RPMI7951 (cell line): ENCODE measurements around the gene PLEK. TPM values are rescaled to one million over a fixed set of nuclear protein-coding genes. Genes with fewer than 3 reads are reported as not detected.
"Not testable (repeated sequence)": the region's sequence is repeated elsewhere in the genome, so short reads cannot be mapped to it uniquely, and the experiment has no call there.

Source experiments
- DNase-seq: peaks from one replicate; pipeline ENCODE4 v3.0.0-alpha.2; 2012; ENCODE audit warnings: low read depth
- total RNA-seq: library from RNA; depleted of rRNA; stranded (reverse); fragments of >200 nt; shearing (Covaris generic); gene quantifications from 2 replicates; pipeline ENCODE4 v1.2.3, GENCODE V29; 2014

Gene PLEK
- total RNA-seq, 1 experiment from 2014 or later, result not detected

DNA sequence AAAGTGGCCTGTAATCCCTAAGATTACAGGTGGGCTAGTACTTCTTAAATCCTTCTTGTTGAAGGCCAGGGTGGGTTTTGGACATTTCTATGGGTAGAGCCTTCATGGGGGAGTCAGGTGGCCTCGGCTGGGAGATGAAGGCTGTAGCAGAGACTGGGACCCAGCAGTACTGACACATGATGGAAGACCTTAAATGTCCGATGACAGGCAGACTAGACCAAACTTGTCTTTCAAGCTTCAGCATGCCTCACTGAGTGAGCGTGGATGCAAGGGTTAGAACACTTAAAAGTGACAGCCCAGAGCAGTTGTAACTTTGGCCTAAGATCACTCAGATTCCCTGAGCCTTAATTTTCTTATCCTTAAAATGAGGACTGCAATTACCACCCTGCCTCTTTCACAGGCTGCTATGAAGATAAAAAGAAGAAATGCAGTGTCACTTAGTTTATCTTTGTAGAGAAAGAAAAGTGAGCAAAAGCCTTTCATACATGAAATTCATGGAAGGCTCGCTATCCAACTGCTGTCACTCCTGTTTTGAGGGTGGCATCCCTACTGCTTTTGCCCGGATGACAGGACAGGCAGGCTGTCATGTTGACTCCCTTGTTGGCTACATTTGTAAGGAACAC is 19.5 kb downstream of the PLEK start:
- DNase-seq, result no peak

DNA sequence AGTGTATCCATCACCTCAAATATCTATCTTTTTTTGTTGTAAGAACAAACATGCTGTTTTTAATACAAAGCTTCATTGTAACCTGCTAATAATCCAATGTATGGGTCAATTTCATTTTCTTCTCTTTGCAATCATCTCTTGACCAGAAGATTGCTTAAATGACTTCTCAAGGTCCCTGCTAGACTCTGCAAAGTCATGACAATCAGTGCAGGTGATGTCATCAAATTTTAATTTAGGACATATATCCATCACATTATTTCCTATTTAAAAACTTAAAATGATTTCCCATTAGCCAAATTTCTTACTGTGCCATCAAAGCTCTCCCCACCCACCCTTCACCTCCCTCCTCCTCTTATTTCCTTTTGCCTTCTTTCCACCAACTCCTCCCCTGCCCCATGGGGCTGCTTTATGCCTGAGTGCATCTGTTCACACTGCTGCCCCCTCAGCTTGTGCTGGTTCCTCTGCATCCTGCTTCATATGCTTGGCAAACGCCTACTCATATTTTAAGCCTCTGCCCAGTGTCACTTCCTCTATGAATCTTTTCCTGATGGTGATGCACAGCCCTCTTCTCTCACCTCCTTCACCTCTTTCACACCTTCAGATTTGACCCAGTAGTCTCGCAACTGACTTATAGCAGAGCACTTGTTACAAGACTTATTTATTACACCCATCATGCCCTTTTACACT is 20.3 kb downstream of the PLEK start:
- no peak for DNase-seq

DNA sequence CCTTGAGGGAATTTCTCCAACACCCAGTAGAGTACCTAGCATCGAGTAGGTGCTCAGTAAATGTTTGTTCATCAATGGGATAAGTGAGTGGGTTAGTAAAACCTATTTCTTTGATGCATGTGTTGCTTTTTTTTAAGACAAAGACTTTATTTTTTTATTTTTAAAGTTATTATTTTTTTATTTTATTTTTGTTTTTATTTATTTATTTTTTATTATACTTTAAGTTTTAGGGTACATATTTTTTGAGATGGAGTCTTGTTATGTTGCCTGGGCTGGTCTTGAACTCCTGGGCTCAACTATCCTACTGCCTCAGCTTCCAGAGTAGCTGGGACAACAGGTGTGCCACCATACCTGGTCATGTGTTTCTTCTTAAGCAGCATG is 20.8 kb downstream of the PLEK start:
- no peak for DNase-seq

DNA sequence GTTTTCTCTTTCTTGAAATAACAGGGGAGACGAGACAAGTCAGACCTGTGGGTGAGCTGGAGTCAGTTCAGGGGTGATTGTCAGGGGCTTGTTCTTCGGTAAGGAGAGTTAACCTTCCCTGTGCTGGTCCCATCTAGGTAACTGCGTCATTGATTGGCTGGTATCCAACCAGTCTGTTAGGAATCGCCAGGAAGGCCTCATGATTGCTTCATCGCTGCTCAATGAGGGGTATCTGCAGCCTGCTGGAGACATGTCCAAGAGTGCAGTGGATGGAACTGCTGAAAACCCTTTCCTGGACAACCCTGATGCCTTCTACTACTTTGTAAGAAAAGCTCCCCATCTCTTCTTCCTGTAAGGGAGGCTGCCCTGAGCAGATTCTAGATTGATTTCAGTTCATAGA is 21.3 kb downstream of the PLEK start:
- DNase-seq, result no peak

DNA sequence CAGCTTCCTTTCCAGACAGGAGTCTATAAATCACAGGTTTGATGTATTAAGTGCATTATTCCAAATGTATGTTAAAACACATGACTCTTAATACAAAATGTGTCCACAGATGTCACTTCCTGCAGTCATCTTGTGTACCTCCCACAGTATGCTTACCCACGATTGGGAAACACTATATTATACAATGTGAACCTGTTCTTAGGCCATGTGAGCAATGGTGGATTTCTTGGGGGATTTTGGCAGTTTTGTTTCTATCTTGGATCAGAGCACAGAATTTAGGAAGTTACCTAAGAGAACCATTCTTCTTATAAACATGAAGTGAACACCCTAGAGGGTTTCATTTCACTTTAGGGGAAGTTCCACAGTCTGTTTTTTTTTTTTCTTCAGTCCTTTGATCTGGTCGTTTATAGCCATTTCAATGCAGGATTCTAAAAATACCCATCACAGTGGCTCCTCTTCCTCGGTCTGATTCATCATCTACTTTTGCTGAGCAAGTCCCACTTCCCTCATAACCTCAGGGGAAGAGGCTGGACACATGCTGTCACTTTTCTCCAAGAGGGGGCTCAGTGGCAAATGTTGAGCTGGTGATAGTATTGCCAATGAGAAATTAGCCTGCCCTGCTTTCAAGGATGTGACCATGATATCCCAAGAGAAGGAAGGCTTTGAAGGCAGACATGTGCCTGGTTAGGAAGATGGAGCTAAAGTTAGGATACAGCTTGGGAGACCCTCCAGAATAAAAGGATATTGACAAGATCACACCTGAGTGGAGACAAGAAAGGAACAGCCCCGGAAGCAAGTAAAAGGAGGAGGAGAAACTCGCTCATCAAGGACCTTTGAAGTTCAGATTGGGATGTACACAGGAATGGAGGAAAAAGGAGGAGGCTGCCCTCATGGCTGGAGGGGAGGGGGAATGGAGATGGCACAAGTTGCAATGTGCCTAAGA is 22.6 kb downstream of the PLEK start:
- DNase-seq, result peak; percentile 25

DNA sequence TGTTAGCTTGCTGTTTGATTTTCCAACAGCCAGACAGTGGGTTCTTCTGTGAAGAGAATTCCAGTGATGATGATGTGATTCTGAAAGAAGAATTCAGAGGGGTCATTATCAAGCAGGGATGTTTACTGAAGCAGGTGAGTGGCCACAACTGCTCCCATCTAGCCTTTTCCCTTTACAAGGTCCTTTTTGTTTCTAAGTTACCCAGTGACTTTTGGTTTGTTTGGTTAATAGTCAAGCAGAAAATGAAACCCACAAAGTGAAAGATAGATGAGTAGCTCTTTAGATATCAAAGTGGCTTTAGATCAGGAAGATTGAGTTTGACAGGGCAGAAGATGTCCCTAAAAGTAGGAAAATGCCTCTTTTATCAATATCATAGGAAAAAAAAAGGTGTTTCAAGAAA is 23.3 kb downstream of the PLEK start:
- DNase-seq, result no peak

DNA sequence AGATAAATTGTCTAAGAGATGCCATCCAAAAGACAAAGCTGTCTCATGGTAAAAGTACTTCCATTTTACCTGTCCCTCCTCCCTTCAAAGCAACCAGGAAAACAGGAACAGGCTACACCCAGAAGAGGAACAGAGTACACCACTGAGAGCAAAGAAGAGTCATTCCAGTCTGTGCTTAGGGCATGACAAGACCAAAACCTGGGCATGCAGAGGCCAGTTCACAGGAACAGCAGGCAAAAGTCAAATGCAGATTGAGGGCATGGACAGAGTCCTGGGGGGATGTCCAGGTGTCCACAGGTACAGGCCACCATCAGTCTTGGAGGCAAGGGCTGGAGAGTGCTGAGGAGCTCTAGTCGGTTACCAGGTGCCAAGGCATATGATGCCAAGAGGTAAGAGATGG is 23.7 kb downstream of the PLEK start:
- DNase-seq, result no peak

DNA sequence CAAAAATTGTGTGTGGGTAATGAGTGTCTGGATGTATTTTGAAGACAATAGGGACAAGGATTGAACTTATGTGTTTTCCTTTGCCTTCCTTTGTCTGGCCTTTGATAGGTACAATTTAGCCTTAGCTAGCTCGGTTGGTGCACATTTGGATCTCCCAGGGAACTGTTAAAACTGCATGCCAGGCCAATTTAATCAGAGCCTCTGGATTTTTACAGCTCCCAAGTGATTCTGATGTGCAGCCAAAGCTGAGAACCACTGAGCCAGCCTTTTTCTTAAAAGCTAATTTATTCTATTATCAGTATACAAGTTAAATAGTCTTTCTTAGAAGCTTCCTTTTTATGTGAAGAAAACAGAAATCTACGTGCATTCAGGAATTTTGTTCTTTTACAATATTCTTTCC is 25.0 kb downstream of the PLEK start:
- no peak for DNase-seq

DNA sequence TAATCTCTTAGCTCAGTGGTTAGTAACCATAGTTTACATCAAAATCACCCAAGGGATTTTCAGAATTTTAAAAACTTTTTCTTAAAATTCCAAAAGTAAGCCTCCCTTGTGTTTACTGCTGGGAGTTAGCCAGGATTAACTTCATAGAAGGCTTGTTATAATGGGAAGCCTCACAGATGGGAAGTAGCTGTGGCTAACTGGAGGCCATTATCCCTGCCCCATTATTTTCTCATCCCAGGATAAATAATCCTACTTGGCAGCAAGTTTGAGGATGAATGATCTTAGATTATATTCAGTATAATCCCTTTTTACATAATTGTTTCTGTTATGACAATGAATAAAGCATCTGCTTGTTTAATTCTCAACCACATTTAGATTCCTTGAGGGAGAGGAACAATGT is 25.5 kb downstream of the PLEK start:
- DNase-seq, result no peak

DNA sequence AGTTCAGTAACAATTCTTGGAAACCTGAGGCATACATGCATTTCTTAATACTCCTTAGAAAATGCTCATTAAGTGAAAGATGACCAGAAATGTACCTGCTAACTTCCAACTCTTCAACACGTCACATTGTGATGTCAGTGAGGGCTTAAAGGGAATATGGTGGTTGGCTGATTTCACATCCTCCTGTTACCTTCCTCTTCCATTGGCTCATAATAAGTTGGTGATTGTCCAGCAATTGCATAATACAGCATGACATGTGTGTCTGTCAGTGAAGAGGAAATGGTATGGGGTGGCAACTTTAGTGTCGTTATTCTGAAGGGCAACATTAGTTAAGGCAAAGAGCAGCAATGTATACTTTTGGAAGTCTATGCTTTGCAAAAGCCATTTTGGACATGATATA is 26.0 kb downstream of the PLEK start:
- DNase-seq, result no peak

DNA sequence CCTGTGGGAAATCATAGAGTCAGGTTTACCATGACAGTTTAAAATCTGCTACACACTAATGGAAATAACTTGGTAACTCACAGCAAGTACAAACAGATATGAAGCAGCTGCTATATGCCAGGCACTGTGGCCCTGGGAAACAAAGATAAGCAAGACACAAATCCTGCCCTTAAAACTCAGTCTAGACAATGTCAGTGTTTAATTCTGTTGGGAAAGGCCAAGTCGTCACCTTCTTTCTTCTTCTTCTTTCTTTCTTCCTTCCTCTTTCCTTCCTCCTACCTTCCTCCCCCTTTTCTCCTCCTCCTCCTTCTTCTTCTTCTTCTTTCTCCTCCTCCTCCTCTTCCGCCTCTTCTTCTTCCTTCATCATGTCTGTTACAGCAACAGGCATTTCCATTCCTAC is 26.8 kb downstream of the PLEK start:
- no peak for DNase-seq

DNA sequence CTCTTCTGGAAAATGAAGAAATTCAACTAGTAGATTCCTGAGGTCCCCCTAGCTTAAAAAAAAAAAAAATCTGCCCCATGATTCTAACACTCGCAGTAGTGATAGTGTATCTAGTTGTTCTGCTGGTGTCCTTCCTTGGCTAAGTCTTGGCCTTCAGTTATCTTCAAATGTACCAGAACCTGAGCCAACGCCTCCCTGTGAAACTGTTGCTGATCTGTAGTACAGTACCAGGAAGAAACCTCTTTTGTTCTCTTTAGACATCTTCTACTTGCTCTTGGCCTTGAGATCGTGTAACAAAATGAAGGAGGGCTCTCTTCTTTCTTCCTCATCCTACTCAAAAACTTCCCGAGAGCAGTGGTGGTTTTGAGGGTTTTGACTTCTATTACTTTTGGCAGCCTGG is 31.0 kb downstream of the PLEK start:
- DNase-seq, result no peak

DNA sequence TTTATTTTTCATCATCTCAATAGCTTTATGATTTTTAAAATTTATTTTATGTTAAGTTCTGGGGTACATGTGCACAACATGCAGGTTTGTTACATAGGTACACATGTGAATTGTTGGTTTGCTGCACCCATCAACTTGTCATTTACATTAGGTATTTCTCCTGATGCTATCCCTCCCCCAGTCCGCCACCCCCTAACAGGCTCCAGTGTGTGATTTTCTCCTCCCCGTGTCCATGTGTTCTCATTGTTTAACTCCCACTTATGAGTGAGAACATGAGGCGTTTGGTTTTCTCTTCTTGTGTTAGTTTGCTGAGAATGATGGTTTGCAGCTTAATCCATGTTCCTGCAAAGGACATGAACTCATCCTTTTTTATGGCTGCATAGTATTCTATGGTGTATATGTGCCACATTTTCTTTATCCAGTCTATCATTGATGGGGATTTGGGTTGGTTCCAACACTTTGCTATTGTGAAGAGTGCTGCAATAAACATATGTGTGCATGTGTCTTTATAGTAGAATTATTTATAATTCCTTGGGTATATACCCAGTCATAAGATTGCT is 32.7 kb downstream of the PLEK start:
- DNase-seq, result not testable (repeated sequence)

DNA sequence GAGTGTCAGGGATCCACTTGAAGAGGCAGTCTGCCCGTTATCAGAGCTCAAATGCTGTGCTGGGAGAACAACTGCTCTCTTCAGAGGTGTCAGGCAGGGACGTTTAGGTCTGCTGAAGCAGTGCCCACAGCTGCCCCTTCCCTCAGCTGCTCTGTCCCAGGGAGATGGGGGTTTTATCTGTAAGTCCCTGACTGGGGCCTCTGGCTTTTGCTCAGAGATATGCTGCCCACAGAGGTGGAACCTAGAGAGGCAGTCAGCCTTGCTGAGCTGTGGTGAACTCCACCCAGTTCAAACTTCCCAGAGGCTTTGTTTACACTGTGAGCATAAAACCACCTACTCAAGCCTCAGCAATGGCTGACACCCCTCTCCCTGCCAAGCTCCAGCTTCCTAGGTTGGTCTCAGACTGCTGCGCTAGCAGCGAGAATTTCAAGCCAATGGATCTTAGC is 38.1 kb downstream of the PLEK start:
- no peak for DNase-seq

DNA sequence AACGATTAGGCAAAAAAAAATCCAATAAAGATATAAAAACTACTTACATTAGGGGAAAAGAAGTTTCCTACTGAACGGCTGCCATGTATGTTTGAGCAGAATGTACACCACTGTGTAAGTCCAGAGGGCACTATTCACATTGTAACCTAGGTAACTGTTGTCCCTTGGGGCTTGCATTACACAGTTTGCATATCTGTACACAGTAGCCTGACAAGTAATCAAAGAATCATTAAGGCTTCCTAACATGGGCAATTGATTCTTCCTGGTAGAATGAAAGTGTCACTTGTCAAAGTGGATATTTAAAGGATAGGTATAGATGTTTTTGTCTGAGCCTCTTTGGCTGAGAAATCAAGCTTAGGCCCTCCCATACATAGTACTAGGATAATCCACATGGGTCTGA is 39.1 kb downstream of the PLEK start:
- no peak for DNase-seq

DNA sequence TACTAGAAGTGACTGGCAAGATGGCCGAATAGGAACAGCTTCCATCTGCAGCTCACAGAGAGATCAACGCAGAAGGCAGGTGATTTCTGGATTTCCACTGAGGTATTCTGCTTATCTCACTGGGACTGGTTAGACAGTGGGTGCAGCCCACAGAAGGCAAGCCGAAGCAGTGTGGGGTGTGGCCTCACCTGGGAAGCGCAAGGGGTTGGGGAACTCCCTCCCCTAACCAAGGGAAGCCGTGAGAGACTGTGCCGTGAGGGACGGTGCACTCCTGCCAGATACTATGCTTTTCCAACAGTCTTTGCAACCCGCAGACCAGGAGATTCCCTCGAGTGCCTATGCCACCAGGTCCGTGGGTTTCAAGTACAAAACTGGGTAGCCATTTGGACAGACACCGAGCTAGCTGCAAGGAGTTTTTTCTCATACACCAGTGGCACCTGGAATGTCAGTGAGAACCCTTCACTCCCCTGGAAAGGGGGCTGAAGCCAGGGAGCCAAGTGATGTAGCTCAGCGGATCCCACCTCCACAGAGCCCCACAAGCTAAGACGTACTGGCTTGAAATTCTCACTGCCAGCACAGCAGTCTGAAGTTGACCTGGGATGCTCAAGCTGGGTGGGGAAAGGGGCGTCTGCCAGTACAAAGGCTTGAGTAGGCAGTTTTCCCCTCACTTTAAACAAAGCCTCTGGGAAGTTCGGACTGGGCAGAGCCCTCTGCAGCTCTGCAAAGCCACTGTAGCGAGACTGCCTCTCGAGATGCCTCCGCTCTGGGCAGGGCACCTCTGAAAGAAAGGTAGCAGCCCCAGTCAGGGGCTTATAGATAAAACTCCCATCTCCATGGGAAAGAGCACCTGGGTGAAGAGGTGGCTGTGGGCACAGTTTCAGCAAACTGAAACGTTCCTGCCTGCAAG is 40.1 kb downstream of the PLEK start:
- DNase-seq, result no peak

DNA sequence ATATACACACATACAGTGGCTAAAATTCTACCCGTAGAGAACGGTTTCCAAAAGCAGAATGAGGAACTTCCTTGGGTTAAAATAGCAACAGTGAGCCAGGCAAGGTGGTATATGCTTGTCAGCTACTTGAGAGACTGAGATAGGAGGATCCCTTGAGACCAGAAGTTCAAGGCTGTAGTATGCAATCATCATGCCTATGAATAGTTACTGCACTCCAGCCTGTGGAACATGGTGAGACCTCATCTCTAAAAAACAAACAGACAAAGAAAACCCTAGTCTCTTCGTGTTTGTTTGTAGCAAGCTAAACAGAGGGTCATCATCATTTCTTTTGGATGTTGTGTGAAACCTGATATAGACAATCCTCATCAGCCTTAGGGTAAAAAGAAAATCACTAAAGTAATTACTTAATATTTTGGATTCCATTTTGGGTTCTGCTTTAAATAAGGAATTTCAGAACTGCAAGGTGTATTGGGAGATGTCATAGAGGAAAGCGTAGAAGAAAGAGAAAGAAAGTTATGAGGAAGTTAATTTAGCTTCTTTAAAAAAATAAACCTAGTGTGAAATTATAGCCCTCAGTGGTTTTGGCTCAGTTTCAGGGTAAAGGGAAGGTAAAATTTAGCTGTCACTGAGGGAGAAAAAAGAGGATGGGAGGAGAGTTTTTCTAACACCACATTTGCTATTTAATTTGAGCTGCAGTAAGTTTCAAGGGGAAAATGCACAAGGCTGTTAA is 46.5 kb downstream of the PLEK start:
- DNase-seq, result no peak

DNA sequence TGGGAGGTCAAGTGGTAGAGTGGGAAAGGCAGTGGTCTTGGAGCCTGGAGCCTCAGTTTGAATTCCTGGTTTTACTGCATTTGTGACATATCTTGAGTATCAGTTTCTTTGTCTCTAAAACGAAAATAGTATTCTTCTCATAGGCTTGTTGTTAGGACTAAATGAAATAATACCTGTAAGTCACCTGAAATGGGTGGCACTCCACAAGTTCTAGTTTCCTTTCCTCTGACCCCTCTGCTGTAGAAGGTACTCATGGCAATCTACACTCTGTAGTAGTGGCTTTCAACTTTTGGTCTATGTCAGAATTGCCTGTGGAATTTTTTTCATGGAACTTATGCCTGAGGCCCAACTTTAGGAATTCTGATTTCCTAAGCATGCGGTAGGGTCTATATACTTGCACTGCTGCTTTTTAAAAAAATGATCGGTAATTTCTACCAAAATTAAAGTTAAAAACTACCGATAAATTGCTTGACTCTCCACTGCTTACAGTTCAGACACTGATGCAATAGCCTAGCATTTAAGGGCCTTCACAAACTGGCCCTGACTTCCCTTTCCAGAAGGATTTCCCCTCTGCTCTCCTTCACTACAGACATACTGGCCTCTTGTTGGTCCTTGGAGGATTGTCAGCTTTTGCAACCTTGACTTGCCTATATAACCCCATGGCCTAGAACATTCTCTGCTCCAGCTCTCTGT is 47.2 kb downstream of the PLEK start:
- DNase-seq, result no peak

DNA sequence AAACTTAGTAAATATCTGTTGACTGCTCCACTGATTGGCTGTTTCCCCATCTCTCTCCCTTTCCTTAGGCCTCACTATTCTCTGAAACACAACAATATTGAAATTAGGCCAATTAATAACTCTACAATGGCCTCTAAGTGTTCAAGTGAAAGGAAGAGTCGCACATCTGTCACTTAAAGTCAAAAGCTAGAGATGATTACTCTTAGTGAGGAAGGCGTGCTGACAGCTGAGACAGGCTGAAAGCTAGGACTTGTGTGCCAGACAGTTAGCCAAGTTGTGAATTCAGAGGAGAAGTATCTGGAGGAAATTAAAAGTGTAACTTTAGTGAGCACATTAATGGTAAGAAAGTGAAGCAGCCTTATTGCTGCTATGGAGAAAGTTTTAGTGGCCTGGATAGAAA is 48.4 kb downstream of the PLEK start:
- no peak for DNase-seq

DNA sequence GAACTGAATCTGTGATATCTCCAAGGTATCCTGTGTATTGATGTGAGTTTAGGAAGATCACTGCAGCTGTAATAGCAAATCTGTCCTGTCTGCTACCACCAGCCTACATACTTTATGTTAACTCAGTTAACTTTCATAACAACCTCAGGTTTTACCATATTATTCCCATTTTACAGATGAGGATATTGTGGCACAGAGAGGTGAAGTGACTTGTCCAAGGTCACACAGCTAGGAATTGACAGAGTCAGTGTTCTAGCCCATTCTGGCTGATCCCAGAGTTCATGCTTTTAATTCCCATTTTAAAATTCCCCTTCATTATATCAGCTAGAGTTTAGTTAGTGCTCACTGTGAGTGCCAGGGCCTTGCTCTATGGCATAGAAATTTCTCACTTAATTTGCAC is 49.4 kb downstream of the PLEK start:
- no peak for DNase-seq
